LNCaP clone FGC (cell line): ENCODE results near the gene ZNF32.

Experiments
- DNase-seq: peaks from one replicate; pipeline ENCODE4 v3.0.0-alpha.2; 2011; ENCODE audit warnings: low read depth
- H3K4me3 ChIP-seq: 2 replicates; pipeline ENCODE4 v1.5.1; 2011; ENCODE audit warnings: mild to moderate bottlenecking, low read depth, low read length, control low read depth
- TF ChIP-seq, protein P1 (sequence below): IDR thresholded peaks from 2 replicates; pipeline ENCODE4 v1.5.1; 2012; ENCODE audit warnings: mild to moderate bottlenecking; ENCODE audit not compliant: control insufficient read depth, insufficient read depth; ENCODE audit errors: extremely low read depth

ZNF32 gene

DNA sequence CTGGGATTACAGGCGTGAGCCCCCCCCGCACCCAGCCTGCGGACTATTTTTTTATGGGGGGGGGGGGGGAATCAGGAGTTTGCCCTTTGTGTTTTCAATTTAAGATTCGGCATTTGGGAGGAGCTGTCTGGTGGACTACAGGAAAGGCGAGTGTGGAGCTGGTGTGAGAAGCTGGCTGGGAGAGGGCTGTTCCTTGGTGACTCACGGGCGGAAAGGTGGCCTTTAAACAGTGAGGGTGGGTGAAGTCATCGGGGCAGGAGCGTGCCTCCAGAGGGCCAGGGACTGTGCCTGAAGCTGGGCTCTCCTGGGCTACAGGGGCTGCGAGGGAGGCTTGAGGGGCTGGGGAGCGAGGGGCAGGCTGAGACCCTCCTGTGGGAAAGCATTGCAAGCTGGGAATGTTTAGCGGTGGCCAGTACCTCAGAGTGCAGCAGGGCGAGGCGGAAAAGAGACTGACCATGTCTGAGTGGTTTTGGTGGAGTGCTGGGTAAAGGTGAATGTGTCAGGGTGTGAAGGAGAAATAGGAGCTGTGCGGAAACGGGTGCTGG is 39.7 kb upstream of the ZNF32 start:
- no peak overlapping the region for H3K4me3 ChIP-seq
- TF ChIP-seq, protein P1, sequence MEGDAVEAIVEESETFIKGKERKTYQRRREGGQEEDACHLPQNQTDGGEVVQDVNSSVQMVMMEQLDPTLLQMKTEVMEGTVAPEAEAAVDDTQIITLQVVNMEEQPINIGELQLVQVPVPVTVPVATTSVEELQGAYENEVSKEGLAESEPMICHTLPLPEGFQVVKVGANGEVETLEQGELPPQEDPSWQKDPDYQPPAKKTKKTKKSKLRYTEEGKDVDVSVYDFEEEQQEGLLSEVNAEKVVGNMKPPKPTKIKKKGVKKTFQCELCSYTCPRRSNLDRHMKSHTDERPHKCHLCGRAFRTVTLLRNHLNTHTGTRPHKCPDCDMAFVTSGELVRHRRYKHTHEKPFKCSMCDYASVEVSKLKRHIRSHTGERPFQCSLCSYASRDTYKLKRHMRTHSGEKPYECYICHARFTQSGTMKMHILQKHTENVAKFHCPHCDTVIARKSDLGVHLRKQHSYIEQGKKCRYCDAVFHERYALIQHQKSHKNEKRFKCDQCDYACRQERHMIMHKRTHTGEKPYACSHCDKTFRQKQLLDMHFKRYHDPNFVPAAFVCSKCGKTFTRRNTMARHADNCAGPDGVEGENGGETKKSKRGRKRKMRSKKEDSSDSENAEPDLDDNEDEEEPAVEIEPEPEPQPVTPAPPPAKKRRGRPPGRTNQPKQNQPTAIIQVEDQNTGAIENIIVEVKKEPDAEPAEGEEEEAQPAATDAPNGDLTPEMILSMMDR, result no peak
- no peak for DNase-seq

DNA sequence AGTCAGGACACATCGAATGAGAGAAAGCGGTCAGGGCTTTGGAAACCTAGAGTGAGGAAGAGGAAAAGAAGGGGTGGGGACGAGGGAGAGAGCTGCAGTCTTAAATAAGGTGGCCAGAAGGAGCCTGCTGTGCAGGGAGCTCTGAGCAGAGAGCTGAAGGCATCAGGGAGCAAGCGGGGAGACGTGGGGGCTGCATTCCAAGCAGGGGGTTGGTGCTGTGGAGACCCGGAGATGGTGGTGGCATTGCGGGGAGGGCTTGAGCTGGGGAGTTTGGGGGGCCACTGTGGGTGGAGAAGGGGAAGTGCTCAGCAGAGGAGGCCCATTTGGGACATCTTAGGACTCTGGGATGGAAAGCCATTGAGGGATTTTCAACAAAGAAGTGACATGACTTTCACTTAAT is 38.7 kb upstream of the ZNF32 start:
- DNase-seq, result no peak
- TF ChIP-seq, protein P1, result no peak
- H3K4me3 ChIP-seq, result no peak overlapping the region

DNA sequence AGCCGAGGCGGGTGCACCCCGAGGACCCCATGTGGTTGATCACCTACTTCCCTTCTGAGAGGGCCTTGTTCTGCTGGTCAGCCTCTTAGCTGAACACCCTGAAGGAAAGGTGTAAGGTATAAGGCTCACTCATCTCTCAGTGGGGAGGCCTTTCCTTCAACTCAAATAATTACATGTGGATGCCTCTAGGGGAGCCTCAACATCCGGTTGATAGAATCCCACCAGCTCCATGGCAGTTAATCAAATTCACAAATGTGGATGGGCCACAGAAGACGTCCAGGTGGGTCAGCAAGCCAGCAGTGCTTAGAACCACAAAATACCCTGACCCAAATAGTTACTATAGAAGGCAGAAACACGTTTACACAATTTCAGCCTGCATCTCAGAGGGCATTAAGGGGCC is 37.7 kb upstream of the ZNF32 start:
- no peak for DNase-seq
- H3K4me3 ChIP-seq, result no peak overlapping the region
- TF ChIP-seq, protein P1, result no peak

DNA sequence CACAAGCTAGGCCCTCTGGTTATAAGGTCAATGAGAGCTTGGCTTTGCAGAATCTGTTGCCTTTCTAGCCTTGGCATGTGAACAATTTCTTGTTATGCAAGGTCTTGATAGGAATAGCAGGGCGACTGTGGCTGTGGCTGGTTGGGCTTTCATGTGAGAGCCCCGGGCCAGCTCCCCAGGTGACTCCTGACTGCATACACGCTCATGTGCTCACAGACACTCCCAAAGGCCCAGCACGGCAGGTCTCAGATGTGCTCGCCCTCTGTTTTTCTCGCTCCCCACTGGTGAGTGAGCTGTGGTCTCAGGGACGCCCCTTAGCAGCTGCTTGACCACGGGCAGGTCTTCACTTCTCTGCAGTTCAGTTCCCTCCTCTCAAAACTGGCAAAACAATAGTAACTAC is 37.1 kb upstream of the ZNF32 start:
- no peak for DNase-seq
- no peak overlapping the region for H3K4me3 ChIP-seq
- TF ChIP-seq, protein P1, result no peak

DNA sequence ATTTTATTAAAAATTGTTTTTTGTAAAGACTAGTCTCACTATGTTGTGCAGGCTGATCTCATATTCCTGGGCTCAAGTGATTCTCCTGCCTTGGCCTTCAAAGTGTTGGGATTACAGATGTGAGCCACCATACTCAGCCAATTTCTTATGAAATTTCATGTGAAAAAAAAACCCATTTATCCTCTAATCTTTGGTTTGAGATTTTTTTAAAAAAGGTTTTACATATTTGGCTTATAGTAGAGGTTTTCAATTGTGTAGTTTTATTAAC is 35.5 kb upstream of the ZNF32 start:
- DNase-seq, result no peak
- no peak overlapping the region for H3K4me3 ChIP-seq
- TF ChIP-seq, protein P1, result no peak

DNA sequence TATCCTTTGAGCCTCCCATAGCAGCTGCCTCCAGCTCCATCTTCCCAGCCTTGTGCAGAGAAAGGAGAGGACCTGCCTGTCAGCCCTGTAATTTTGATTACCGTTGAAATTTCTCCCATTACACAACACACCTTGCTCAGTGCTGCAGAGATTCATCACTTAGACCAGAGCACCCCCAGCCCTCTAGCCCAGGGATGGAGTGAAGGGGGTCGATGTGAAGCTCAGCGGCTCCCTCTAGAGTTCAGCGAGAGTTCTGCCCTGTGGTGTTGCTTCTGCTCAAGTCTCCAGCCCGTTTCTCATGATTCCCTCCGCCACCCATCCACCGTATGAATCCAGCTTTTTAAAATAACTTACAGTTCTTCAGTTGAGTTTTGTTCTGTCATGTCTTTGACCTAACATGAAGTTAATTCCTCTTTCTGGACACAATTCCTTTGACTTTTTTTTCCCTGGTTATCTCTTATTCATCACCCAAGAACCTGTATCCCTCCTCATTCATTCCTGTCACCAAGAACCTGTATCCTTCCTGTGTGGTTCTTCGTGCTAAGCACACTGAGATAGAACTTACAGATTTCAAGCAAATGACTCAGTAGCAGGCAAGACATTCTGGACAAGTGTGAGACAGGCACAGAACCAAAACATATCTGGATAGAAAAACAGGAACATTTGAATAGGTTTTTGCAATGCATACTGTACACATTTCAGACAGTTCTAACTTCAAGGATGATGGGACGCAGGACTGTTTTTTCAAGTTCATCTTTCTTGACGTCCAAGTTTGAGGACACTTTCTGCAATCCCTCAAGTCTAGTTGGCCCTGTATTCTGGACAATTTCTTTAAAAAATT is 35.0 kb upstream of the ZNF32 start:
- H3K4me3 ChIP-seq, result no peak overlapping the region
- no peak for DNase-seq
- TF ChIP-seq, protein P1, result peak; percentile 34

DNA sequence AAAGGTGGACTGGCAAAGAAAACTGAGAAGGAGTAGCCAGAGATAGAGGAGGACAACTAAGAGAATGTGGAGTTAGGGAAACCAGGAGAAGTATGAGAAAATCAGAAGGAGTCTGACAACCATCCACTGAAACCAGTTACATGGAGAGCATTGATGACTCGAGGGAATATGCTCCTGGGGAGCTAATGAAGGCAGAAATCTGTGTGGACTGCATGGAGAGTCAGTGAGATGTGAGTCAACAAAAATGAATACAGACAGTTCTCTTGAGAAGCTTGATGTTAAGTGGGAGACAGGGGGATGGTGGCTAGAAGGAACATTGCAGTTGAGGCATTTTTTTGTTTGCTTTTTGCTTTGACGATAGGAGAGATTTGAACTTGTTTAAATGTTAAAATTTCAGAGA is 34.3 kb upstream of the ZNF32 start:
- no peak for DNase-seq
- TF ChIP-seq, protein P1, result no peak
- H3K4me3 ChIP-seq, result no peak overlapping the region
